ENCODE measurements around the gene GAP43. TPM values are rescaled to one million over a fixed set of nuclear protein-coding genes. Genes with fewer than 3 reads are reported as not detected.

GAP43 gene
- total RNA-seq, 2 donors from 2014 or later = 0.61 to 2.1 TPM

- DNase-seq (peak; percentile 74 to 76), ATAC-seq (peak; percentile 95)
- intact Hi-C loops (cut with DNase I, micrococcal nuclease) = no loop called here
Measured at GRCh38 chr3:115658337-115659181, 35.2 kb downstream of the GAP43 start.

GRCh38 chr3:115659253-115660220 is 36.2 kb downstream of the GAP43 start:
- intact Hi-C loops (cut with DNase I, micrococcal nuclease) = no loop called here
- DNase-seq = no peak
- no peak for ATAC-seq

- ATAC-seq (no peak), DNase-seq (no peak)
- intact Hi-C loops (cut with DNase I, micrococcal nuclease) = no loop called here
Measured at GRCh38 chr3:115660646-115661337, 37.5 kb downstream of the GAP43 start.

GRCh38 chr3:115662356-115662755 is 39.0 kb downstream of the GAP43 start:
- intact Hi-C loops (cut with DNase I, micrococcal nuclease) = no loop called here
- no peak for ATAC-seq
- DNase-seq = no peak

- intact Hi-C loops (cut with DNase I, micrococcal nuclease) = no loop called here
- ATAC-seq (no peak), DNase-seq (no peak)
Measured at GRCh38 chr3:115663414-115663813, 40.1 kb downstream of the GAP43 start.

GRCh38 chr3:115666081-115666480 is 42.8 kb downstream of the GAP43 start:
- no peak for ATAC-seq
- DNase-seq = no peak
- intact Hi-C loops (cut with DNase I, micrococcal nuclease) = no loop called here

GRCh38 chr3:115666920-115667737 is 43.8 kb downstream of the GAP43 start:
- ATAC-seq (no peak), DNase-seq (no peak)
- intact Hi-C loops (cut with DNase I, micrococcal nuclease) = no loop called here

GRCh38 chr3:115667738-115668065 is 44.4 kb downstream of the GAP43 start:
- no peak for DNase-seq
- no peak for ATAC-seq
- intact Hi-C loops (cut with DNase I, micrococcal nuclease) = no loop called here

GRCh38 chr3:115670911-115671310 is 47.6 kb downstream of the GAP43 start:
- intact Hi-C loops (cut with DNase I, micrococcal nuclease) = no loop called here

GRCh38 chr3:115671761-115672455 is 48.6 kb downstream of the GAP43 start:
- no peak for ATAC-seq
- no peak for DNase-seq

More at GRCh38 chr3:115670911-115671310, 47.6 kb downstream of the GAP43 start:
- ATAC-seq (no peak), DNase-seq (no peak)

GRCh38 chr3:115673881-115674280 is 50.6 kb downstream of the GAP43 start:
- intact Hi-C loops (cut with DNase I, micrococcal nuclease) = no loop called here
- DNase-seq (no peak), ATAC-seq (no peak)

More at GRCh38 chr3:115671761-115672455, 48.6 kb downstream of the GAP43 start:
- intact Hi-C loops (cut with DNase I, micrococcal nuclease) = no loop called here

- DNase-seq = no peak
- intact Hi-C loops (cut with DNase I, micrococcal nuclease) = no loop called here
- no peak for ATAC-seq
Measured at GRCh38 chr3:115676336-115676735, 53.0 kb downstream of the GAP43 start.

- intact Hi-C loops (cut with DNase I, micrococcal nuclease) = no loop called here
- no peak for ATAC-seq
- DNase-seq = no peak
Measured at GRCh38 chr3:115680803-115681345, 57.6 kb downstream of the GAP43 start.

- ATAC-seq (no peak), DNase-seq (no peak)
- intact Hi-C loops (cut with DNase I, micrococcal nuclease) = no loop called here
Measured at GRCh38 chr3:115681736-115682135, 58.4 kb downstream of the GAP43 start.

GRCh38 chr3:115683305-115683704 is 60.0 kb downstream of the GAP43 start:
- intact Hi-C loops (cut with DNase I, micrococcal nuclease) = no loop called here
- ATAC-seq (no peak), DNase-seq (no peak)

- DNase-seq = no peak
- ATAC-seq = no peak
- intact Hi-C loops (cut with DNase I, micrococcal nuclease) = no loop called here
Measured at GRCh38 chr3:115683773-115684172, 60.5 kb downstream of the GAP43 start.

GRCh38 chr3:115685097-115685496 is 61.8 kb downstream of the GAP43 start:
- no peak for ATAC-seq
- no peak for DNase-seq
- intact Hi-C loops (cut with DNase I, micrococcal nuclease) = no loop called here

GRCh38 chr3:115687721-115688120 is 64.4 kb downstream of the GAP43 start:
- DNase-seq (no peak), ATAC-seq (no peak)
- intact Hi-C loops (cut with DNase I, micrococcal nuclease) = no loop called here
